Right renal cortex interstitium (tissue), 3 donors: ENCODE data around the gene FBXW2. TPM values are rescaled to one million over a fixed set of nuclear protein-coding genes. Genes with fewer than 3 reads are reported as not detected.

Experiments used
- DNase-seq, 3 donors: peaks; one replicate each; pipeline ENCODE4 v3.0.0-alpha.2; 2013; ENCODE audit warnings: low read depth in 3 of 3, low spot score in 2 of 3
- polyA plus RNA-seq, 3 donors: library from polyadenylated mRNA; unstranded; fragments of 120-200 nt; gene quantifications; one replicate each; pipeline ENCODE4 v1.2.1, GENCODE V29; 2013; ENCODE audit not compliant: insufficient read length in 3 of 3

The FBXW2 gene
- polyA plus RNA-seq, 3 donors = 39.6 to 44.1 (median 42.6) TPM

DNA sequence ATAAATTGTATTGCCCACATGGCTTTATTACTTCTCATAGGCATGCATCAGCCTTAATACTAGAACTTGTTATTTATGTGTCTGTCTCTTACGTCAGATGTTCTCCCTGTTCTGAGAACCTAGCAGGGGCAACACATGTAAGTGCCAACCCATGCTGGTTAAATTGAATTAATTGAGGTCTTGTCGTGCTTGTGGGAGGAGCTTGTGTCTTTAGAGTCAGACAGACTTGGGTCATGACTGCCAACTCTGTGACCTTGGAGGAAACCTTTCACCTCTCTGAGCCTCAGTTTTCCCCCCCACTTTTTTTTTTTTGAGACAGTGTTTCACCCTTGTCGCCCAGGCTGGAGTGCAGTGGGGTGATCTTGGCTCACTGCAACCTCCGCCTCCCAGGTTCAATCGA, 76.7 kb downstream of the FBXW2 start:
- no peak for DNase-seq

DNA sequence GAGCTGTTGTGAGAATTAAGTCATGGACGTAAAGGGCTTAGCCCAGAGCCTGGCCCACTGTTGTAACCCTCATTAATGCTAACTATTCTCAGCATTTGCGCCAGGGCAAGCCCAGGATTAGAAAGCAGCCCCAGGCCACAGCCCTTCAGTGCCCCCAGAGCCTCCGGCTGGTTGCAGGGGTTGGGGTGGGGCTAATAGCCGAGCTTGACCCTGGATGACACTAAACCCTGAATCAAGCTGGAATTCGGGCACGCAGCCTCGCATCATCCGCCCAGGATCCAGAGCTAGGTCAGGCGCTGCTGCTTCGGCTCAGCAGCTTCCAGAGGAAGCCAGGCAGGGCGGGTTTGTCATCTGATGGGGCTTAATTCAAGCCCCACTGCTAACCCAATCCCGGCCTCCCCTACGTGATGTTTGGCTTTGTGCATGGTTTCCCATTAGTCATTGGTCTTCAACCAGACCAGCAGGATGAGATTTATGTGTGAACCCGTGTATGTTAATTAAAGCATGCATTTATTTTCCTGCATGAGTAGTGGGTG, 77.8 kb downstream of the FBXW2 start:
- peak in 1 of 3 donors; percentile 61 for DNase-seq

DNA sequence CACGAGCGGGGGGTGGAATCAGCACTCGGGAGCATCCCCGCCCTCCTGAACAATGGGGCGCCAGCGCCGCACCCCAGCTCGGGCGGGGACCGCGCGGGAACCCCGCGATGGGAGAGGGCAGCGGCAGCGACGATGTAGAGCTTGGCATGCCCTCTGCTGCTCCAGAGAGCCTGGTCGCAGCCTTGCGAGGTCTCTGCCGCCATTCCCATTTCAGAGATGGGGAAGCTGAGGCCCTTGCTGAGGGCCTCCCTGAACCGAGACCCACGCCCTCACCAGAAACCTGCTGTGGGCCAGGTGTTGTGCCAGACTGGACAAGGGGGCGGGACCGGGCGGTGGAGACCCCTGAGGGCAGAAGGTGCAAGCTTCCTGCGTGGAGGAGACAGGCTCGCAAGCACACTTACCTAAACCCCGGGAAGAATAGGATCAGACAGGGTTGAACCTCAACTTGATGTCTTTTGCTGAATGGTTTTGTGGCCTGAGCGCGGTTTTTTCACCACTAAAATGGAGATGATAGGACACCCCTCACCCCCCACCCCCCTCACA, 78.3 kb downstream of the FBXW2 start:
- no peak for DNase-seq

DNA sequence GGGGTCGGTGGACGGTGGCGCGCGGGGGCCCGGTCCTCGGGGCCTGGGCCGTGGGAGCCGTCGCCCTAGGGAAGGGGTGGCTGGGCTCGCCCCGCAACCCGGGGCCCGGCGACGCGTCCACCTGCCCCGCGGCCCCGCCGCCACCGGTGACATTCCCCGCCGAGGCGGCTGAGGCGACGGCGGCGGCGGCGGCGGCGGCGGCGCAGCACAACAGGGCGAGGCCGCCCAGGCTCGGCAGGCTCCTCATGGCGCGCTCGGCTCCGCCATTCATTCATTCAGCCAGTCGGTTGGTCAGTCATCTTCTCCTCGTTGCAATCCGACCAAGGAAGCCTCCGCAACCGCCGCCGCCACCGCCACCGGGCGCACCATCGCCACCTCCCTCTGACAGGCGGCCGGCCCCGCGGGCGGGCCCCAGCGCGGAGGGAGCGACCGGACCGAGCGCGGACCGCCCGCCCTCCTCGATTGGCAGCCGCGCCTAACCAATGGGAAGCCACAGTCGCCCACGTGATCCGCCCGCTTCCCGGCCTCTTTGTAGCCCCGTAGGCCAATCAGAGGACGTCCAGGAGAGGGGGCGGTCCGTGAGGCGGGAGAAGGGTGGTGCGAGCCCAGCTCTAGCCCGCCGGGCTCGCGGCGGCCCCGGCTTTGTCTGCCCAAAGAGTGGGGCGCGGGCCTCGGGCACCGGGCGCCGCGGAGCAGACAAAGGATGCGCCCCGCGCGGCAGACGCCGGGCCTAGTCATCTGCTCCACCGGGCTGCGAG, 78.9 kb downstream of the FBXW2 start, which contains the start of gene MEGF9:
TSS of gene MEGF9 (minus strand) at position 383 of the 758 bp plus-strand sequence. CDS start at position 271, 112 bp downstream.
- DNase-seq = peak; percentile 83 to 94 (median 90)

DNA sequence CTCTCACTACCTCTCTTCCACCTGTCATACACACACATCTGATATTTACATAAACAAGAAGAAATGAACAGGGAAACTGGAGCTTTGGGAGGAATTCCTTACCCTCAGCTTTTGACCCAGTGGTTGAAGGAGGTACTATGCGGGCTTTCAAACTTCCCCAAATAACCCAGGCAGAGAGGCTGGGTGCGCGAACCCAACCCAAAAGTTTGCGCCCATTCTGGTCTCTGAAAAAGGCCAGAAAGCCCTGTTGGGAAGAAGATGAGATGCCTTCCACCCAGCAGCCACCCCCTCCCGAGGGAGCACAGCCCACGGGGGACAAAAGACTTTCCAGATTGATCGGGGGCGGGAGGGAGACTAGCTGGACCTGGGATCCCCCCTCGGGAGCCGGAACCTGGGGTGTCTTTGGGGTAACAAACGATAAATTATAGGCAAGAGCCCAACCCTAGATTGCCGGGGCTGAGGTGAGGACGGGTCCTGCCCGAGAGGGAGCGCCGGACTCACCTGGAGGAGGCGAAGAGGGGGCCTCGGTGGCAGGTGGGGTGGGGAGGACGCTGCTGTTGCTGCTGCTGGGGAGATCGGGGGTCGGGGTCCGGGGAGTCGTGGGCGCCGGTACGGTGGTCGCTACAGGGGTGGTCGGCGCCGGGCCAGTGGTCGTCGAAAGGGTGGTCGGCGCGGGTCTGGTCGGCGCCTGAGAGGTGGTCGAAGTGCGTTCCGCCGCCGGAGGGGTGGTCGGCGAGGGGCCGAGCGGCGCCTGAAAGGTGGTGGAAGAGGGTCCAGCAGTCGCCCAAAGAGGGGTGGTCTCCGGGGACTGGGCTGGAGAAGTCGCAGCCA, 79.7 kb downstream of the FBXW2 start:
- DNase-seq = no peak

DNA sequence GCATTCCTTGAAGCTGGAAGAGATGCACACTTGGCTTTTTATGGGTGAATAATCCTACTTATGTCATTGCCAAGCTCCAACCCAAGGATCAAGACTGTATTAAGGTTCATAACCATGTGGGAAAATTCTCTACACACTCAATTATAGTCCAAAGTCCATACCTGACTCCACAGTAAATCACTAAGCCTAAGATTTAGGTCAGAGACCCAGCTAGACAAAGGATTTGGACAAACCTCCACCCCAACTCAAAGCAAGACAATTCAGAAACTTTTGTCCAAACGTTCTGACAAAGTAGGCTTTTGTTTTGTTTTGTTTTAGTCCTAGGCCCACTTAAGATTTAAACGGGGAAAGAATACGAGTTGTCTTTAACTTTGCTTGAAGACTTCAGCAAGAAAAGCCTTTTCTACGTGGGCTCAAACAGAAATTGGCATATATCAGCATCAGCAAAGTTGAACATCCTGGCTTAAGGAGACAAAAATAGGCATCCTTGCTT, 80.6 kb downstream of the FBXW2 start:
- no peak for DNase-seq

DNA sequence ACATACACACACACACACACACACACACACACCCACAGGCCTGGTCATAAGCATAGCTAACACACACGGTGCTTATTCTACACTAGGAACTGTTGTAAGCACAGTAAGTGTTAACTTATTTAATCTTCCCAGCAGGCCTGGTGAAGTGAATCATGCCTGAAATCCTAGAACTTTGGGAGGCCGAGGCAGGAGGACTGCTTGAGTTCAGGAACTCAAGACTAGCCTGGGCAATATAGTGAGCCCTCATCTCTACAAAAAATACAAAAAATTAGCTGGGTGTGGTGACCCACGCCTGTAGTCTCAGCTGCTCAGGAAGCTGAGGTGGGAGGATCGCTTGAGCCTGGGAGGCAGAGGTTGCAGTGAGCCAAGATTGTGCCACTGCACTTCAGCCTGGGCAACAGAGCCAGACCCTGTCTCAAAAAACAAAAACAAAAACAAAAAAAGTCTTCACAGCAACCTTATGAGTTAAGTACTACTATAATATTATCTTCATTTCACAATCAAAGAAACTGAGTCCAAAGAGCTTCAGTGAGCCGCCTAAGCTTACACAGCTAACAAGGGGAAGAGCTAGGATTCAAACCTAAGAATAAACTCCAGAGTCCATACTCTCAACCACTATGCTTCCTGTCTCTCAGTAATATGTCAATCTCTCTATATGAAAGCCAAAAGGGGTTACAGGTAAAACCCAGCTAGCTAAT, 81.2 kb downstream of the FBXW2 start:
- no peak for DNase-seq

DNA sequence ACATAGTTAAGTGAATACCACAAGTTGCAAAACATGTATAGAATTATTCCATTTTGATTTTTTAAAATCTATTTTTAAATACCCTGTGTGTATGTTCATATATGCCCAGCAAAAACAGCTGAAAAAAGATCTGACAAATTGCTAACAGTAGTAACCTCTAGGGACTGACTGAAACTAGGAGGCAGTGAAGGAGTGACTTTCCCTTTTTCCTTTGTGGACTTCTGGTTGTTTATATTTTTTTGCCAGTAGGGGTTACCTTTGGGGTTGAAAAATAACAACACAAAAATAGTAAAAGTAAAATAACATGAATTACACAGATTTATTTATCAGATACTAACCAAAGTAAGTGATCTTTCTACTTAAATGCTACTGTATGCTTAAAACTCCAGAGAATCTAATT, 81.9 kb downstream of the FBXW2 start:
- no peak for DNase-seq

DNA sequence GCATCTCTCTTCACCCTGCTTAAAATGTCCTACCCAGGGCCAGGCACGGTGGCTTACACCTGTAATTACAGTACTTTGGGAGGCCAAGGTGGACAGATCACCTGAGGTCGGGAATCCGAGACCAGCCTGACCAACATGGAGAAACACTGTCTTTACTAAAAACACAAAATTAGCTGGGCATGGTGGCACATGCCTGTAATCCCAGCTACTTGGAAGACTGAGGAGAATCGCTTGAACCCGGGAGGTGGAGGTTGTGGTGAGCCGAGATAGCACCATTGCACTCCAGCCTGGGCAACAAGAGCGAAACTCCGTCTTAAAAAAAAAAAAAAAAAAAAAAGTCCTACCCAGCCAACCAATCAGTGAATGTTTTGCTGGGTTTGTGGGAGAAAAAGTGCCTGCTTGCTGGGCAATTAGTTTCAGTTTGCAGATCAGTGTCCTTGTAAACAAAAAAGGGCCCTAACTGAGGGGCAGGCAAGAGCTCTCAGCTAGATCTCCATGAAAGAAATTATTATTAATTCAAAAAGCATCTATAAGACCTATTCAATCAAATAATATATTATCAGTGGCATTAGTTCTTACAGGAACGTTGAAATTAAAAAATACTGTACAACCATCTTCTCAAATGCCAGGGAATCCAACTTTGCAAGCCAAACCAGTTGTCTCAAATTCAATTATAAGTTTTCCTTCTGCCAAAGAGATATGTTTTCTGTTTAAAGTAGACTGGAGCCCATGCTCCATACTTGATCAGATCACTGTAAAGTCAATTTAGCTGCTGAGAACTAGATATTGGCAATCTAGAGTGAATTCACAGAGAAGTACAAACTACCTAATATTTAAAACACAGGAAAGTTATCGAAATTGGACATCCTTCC, 82.9 kb downstream of the FBXW2 start:
- DNase-seq = no peak

DNA sequence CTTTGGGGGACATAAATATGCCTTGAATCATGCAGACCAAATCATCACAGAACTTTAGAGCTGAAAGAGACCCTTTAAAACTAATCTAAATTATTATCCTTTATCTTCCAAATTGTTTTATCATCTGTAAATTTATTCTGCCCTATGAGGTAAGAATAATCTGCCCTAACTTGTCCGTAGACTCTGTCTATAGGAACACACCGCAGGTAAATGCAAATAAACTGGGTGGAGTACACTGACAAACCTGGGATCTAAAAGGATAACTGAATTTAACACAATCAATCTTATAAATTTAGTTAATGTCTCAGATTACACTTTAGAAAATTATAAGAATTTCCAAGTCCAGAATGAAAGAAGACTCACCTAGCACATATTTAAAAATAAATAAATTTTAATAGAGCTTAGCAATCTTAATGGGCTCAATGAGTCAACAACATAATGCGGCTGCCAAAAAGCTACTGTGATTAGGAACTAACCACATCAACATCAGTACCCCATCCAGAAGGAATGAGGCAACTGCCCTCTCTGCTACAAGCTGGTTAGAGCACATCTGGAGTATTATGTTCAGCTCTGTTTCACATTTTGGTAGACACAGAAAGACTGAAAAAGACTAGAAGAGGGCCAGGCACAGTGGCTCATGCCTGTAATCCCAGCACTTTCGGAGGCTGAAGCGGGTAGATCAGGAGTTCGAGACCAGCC, 84.5 kb downstream of the FBXW2 start:
- DNase-seq = no peak

DNA sequence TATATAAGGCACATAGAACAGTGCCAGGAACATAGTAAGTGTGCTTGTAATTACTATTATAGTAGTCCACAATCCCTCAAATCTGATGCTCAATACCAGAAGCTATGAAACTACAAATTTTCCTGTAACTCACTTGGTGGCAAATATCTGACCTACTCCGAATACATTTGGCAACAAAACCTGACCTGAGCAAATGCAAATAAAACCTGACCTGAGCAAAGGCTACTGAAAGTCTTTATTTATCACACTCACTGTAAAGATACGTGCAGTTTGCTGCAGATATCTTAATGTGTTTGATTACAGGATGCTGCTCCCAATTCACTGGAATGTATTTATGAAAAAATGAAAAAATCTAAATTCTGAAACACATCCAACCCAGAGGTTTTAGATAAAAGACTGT, 86.0 kb downstream of the FBXW2 start:
- DNase-seq = no peak

Other genes with a start within 250 kb of the FBXW2 start
- gene CDK5RAP2, start 213.2 kb downstream of the FBXW2 start, polyA plus RNA-seq = 10 to 100 TPM; 55.3 to 62.5 (median 58.9) TPM
- gene MEGF9, start 78.9 kb downstream of the FBXW2 start, polyA plus RNA-seq = 10 to 100 TPM; 19.7 to 22.1 (median 20.9) TPM
- 10 to 100 TPM; 27.8 to 33.2 (median 31.7) TPM for gene PSMD5, start 49.5 kb upstream of the FBXW2 start, polyA plus RNA-seq
- gene PHF19, start 83.8 kb upstream of the FBXW2 start, polyA plus RNA-seq = 10 to 100 TPM; 28.5 to 32.4 (median 32.4) TPM
- gene TRAF1, start 133.4 kb upstream of the FBXW2 start, polyA plus RNA-seq = 1 to 10 TPM; 4.1 to 5.4 (median 4.5) TPM